ENCODE results near the gene NDUFV1.

The NDUFV1 gene

DNA sequence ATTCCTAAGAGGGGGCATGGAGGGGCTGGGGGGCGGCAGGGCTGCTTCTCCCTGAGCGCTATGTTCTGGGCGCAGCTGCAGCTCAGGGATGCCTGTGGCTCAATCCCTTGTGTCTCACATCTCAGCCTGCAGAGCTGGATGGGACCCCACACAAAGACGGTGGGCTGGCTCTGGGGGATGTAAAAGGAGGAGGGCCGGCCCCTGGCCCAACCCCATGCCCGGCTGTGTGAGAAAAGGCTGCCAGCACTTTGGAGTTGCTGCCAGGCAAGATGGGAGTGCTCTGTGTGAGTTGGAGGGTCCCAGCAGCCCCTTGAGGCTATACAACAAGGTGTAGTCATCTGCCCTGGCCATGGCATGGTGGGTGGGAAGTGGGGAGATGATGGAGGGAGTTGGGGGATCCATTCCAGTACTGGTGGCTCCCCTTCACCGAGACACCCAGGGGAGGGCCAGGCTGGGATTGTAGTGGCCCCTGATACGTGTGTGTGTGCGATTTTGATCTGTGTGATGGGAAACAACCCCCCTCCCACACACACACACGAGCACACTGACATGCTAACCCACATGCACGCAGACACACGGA lies 34.1 kb downstream of the NDUFV1 start:
- DNase-seq (ENCODE audit: low read depth): no peak

DNA sequence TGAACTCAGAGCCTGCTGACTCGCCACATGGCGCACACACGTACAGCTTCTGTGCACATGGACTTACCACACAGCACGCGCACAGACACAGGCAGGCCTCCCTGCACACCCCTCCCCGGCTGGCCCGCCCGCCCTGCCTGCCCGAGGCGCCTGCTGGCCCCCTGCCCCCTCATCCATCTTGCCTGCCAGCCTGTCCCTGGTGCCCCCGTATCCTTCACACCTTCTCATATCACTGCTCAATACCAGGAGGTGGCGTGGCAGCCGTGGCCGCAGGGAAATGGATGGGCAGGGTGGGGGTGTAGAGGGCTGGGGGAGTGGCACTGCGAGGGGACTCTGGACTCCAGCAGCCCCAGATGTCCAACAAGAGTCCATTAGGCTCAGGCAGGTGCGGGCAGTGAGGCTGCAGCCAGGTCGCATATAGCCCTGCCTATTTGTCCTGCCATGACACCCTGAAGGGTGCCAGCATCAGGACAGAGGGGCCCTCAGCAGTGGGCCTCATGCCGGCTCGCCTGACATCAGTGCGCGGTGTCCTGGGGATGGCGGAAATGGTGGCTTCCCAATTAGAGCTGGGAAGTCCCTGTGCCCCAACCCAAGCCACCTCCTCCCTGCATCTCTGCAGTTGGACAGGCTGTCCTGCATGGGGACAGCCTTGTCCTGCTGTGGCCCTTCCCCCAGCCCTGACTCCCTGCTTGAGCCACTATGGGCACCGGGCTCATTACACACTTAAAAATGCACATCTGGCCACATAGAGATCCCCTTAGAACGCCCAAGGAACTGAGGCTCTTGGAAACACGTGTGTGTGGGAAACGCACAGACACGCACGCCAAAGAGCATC lies 34.8 kb downstream of the NDUFV1 start:
- no peak for DNase-seq (ENCODE audit: low read depth)

DNA sequence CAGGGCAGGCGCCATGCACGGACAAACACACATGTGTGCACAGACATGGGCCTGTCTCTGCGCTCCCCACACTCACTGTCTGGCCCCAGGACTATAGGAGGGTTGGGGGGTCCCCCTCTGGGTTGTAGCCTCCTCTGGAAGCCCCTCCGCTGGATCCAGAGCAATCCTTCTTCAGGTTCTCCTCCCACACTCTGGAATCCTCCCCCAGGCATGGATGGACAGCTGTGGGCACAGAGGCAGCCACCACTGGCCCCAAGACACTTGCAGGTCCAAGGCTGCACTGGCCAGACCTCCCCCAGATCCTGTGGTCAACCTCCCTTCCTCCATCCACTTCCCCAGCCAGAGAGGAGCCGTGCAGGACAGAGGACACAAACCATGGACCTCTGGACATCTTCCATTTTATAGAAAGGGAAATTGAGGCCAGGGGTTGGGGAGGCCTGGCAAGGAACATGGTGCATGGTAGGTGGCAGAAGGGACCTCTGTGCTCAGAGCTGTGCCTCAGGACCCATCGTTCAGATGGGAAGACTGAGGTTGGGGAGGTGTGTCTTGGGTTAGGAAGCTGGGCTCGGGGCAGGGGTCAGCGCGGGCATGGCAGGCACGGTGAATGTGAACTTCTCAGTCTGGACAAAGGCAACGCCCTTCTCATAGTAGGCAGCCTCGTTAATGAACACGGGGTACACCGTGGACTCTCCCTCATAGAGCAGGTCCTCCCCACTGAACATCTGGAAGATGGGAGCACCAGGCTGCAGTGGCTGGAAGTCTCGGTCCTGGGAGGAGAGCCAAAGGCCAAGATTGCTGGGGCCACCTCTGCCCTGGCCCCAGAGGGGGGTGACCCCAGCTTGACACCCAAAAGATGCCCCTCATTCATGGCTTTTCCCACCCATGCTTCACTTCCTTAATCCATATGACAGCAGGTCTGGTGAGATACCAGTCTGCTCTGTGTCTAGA lies 35.7 kb downstream of the NDUFV1 start:
- no peak for DNase-seq (ENCODE audit: low read depth)

DNA sequence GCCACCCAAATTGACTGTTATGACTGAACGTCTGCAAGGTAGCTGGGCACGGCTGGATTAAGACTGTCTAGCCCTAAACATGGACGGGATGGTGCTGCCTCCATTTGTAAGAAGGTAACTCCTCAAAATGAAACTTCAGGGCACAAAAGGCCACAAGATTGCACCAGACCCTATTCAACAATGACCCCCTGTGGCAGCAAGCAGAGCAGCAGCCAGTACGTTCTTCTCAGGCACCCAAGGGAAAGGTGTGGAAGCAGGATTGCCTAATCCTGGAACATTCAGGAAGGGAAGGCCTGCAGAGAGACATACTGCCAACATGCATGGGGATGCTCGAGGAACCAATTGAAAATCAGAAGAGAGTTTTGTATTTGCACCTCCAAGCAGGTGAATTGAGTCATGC lies 37.3 kb downstream of the NDUFV1 start:
- no peak for DNase-seq (ENCODE audit: low read depth)

DNA sequence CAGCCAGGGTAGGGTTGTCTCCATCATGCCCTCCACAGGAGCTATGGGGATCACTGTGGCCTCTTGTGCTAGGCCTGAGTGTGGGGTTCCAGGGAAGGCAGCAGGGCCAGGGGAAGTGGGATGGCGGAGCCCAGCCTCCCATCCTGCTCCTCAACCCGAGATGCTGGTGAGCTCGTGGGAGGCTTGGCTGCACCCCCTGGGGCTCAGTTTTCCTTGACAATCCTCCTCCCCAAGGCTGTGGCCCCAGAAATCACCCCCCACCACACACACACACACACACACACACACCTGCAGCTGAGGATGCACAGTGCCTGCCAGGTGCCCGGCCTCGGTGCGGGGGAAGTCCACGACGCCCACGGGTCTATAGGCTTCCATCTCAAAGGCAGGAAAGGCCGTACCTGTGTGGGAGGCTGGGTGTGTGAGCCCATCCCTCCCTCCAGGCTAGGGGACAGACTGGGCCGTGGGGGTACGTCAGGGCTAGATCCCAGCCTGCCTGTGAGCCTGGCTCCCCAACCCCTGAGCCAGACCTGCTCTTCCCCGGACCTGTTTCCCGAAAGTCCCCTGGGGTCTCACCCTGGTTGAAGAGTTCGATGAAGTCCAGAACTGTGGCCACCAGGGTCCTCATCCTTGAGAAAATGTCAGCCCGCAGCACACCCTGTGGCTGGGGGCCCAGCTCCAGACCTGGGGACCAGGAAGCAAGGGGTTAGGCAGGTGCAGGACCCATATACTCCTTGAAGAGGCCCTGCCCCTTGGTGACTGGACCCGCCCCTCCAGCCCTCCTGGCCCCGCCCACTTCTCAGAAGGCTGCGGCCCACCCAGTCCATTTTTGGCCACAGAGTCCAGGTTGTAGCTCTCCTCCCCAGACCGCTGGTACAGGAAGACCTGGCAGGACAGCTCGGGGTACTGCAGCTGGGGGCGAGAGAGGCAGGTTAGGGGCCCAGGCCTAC lies 38.0 kb downstream of the NDUFV1 start:
- DNase-seq (ENCODE audit: low read depth): no peak

DNA sequence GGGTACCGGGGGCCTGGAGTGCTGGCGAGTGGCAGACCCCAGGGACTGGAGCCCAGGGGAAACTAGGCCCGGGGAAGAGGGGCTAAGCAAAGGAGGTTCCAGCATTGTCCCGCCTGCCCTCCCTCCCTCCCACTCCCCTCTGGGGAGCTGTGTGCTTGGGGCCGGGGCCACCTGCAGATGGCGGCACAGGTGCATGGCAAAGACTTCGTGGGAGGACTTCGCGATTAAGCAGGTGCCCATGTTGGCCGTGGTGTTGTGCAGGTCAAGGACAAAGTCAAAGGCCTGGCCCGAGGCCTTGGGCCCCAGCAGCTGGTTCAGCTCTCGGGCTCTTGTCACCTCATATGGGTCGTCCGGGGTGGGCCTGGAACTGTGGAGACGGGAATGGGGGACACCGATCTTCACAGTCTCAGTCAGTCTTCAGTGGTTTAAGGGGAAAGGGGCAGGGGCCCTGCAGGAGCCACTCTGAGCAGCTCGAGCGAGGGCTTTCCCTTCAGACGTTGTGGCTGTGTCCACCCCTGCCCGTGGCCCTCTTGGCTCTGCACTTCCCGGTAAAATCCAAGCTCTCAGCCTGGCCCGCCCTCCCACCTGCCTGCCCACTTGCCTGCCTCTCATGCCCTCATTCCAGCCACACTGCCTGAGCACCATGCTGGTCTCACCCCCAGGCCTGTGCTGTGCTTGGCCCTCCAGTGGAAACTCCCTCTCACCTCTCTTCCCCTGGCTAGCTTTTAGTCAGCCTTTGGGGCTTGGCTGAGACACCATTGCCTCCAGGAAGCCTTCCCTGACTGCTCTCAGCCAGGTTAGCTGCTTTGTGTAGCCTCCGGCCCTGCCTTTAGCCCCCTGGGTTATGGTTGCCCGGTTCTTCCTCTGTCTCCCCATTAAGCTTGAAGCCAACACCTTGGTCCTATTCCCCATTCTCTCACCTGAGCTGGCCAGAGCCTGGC lies 39.1 kb downstream of the NDUFV1 start:
- DNase-seq (ENCODE audit: low read depth): no peak

DNA sequence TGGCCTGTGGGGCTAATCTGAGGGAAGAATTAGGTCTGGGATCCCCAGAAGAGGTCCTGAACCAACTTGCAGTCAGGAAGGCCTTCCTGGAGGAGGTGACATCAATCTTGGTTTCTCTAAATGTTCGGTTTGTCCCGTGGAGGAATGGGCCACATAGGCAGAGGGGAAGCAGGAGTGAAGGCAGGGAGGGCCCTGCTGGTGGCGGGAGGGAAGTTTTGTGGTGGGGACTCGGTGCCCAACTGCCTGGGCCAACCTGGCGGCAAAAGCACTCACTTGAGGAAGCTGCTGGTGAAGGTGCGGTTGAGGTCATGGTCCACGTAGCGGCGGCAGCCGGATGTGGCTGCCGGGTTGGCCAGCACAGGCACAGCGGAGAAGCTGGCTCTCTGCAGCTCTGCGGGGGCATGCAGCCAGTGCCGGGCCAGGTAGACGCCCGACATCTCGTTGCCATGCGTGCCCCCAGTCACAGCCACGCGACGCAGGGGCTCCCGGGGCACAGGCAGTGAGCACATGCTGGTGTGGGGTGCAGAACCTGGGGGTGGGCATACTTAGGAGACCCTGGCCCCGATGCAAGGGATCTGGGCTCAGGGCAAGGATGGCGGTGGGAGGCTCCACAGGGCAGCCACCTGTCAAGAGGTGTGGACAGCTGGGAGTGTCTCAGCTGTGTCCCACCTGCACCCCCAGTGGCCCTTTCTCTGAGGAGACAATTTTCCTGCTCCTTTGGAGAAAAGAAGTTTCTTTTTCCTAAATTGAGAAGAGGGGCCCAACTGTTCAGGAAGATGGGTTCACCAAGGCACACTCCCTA lies 40.0 kb downstream of the NDUFV1 start:
- DNase-seq (ENCODE audit: low read depth): no peak

DNA sequence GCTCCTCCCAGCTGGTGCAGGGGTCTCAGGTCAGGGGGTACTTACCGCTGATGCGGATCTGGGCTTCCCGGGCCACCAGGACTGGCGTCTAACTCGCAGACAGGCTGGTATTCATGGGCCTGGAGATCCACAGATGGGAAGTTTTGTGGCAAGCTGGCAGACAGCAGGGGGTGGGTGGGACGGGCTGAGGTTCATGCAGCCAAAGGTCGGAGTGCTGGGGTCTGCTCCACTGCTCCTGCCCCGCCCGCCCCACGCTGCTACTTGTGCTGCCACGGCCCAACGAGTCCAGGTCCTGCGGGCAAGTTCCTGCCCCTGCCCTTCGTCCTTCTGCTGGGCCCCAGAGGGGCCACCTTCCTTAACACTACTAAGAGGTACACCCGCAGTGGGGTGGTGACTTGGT lies 40.7 kb downstream of the NDUFV1 start:
- no peak for DNase-seq (ENCODE audit: low read depth)

DNA sequence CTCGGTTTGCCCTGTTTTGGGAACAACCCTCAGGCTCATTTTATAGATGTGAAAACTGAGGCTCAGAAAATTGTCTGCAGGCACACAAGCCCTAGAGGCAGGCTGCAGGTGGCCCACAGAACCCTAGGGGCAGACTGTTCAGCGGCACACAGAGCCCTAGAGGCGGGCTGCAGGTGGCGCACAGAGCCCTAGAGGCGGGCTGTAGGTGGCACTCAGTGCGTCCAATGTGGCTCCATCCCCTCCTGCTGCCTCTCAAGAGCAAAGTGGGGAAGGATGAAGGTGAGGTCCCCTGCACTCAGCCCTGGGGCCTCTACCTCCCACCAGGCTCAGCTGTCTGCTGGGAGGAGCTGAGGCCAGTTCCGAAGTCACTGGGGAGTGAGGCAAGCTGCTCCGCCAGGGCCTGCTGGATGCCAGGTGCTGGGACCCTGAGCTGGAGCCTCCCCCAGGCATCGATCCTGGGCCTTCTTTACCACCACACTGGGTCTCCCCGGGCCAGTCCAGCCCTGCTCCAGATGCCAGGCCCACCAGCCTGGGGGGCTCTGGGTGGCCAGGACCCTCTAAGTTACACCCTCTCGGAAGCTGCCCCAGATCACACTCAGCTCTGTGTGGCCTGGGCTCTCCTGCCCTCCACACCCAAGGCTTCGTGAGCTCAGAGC lies 41.5 kb downstream of the NDUFV1 start:
- no peak for DNase-seq (ENCODE audit: low read depth)

DNA sequence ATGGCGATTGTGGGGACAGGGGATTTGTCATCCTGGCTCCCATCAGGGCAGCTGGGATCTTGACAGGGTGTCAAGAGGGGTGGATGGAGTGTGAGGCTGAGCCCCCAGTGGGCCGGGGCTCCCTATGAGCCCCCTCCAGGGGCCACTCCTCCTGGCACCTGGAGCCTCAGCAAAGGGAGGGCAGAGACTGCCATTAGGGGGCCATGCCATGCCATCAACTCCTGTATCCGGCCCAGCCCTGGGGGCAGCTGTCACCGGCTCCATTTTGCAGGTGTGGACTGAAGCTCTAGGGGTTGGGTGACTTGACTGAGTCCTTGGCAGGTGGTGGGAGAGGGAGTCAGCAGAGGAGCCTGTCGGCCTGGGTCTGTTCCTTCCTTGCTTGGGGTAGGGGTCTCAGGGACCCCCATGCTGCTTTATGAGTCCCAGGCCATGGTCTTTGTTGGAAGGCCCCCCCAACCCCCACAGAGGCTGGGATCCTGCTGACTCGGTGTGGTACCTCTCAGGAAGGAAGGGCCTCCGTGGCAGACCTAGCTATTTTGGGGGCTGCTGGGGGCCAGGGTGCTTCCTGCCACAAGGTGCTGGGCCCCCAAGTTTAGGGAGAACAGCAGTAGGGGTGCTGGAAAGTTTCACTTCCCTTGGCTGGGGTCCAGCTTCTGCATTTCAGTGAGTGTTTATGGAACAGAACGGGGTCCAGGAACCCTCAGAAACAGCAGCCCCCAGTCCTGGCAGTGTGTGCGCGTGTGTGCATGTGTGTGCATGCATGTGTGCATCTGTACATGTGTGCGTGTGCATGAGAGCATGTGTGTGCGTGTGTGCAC lies 42.3 kb downstream of the NDUFV1 start:
- no peak for DNase-seq (ENCODE audit: low read depth)

DNA sequence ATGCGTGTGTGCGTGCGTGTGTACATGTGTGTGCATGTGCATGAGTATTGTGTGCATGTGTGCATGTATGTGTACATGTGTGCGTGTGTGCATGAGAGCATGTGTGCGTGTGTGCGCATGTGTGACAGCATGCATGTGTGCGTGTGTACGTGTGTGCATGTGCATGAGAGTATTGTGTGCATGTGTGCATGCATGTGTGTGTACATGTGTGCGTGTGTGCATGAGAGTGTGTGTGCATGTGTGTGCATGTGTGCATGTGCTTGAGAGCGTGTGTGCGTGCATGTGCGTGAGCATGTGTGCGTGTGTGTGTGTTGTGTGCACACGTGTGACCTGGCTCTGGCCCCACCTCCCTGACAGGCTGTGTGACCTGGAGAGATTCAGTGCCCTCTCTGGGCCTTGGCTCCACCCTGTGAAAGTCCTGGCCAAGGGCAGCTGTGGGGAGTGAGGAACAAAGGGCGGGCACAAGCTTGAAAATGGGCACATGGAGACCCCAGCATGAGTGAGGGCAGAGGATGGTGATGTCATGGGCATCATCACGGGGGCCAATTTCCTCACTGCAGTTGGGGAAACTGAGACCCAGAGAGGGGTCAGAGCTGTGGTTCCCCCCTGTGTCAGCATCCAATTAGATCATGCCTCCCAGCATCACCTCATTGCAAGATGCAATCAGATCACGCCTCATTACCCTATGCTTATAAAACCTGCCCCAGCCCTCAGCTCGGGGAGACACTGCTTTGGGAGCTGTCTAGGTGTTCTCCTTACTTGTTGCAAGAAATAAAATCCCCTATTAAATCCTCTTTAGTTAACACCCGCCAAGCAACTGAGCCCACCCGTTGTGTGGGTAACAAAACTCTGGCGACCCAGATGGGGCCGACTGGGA lies 43.1 kb downstream of the NDUFV1 start:
- no peak for DNase-seq (ENCODE audit: low read depth)

DNA sequence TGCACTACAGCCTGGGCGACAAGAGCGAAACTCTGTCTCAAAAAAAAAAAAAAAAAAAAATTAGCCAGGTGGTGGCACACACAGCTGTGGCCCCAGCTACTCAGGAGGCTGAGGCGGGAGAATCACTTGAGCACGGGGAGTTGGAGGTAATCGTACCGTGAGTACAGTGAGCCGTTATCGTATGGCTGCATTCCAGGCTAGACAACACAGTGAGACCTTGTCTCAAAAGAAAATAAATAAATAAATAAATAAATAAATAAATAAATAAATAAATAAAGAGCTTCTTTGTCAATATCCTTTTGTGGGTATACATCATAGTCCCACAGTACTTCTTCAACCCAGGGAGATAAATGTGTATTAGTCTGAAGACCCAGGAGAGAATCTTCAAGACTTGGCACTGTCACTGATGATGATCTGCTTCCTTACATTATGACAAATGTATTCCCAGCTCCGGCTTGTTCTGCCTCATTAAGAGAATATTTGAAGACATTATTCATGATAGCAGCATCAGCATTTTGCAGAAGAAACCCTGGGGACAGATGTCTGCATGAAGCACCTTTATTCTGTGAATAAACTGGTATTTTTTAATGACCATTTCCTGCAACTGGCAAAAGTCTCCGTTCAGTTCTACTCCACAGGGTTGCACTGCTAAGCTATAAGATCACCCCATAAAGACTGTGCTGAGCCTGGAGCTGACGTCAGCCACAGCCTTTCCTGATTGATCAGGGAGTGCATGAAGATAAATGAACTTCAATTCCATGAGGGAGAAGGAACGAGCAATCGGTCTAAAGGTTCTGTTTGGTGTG lies 45.4 kb downstream of the NDUFV1 start:
- no peak for DNase-seq (ENCODE audit: low read depth)

DNA sequence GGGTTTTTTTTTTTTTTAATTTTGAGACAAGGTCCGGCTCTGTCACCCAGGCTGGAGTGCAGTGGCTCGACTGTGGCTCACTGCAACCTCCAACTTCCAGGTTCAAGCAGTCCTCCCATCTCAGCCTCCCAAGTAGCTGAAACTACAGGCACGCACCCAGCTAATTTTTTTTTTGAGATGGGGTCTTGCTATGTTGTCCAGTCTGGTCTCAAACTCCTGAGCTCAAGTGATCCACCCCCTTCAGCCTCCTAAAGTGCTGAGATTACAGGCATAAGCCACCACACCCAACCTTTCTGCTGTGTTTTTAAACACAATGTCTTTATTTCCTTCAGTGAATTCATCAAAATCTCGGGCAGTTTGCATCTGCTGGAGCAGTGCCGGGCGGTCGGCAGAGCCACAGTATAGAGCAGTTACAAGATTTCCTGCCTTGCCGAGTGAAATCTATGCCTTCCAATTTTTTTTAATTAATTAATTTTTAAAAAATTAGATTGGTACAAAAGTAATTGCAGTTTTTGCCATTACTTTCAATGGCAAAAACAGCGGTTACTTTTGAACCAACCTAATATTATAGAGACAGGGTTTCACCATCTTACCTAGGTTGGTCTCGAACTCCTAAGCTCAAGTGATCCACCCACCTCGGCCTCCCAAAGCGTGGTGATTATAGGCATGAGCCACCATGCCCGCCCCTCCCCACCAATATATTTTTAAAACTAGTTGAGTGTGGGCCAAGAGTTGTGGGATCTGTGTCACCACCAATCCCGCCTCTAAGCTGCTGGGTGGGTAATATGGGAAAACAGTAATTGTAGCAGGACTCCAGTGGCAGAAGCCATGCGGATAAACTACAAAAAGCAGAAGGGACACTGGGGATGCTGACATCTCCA lies 46.5 kb downstream of the NDUFV1 start:
- no peak for DNase-seq (ENCODE audit: low read depth)

DNA sequence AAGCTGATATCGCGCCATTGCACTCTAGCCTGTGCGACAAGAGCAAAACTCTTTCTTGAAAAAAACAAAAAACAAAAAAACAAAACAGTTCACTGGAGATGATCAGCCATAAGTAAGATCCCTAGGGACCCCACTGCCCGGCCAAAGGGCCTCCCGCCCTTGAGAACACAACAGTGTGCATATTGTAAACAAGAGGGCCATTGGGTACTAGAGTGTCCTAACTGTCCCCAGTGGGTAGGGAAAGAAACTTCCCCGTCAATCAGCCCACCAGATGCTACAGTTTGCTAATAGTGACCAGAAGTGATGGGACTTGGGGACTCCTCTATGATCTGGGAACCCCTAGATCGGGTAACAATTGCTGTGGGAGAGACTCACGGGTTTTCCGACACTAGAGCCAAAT lies 47.5 kb downstream of the NDUFV1 start:
- DNase-seq (ENCODE audit: low read depth): no peak

DNA sequence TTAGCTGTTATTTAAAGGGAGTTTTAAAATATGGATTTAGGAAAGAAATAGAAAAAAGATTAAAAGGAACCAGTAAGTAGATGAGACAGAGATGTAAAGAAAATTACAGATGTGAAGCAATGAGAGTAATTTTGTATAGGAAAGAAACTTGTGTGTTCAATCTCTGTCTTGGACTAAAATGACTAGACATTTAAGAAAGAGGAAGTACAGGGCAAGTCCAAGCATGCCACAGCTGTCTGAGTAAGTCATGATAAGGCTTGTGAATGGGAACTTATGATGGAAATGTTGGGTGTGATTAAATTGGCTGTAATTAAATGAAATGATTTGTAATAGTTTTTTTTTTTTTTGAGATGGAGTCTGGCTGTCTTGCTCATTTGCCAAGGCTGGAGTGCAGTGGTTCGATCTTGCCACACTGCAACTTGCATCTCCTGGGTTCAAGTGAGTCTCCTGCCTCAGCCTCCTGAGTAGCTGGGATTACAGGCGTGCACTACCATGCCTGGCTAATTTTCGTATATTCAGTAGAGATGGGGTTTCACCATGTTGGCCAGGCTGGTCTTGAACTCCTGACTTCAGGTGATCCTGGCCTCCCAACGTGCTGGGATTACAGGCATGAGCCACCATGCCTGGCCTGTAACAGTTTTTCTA lies 49.7 kb downstream of the NDUFV1 start:
- no peak for DNase-seq (ENCODE audit: low read depth)

Data from stimulated activated CD8-positive, alpha-beta memory T cell treated with anti-CD3 and anti-CD28 coated beads, Interleukin-12 subunit alpha, Interleukin-12 subunit beta, amount 100 ng/mL, for 4 hours (primary cell).